RWPE1 (cell line): Measurements from ENCODE around the gene FKBP11.

ENCODE experiments used
- CTCF ChIA-PET: fragments of 350-600 bp; sonication (Branson Sonifier 250); formaldehyde crosslinking; extraction: SDS; loops from one replicate; lab custom pipeline; 2021; lab: Yijun Ruan, JAX
- POLR2A ChIA-PET: fragments of 400-600 bp; formaldehyde crosslinking; extraction: SDS; loops from one replicate; lab custom pipeline; 2020; ENCODE audit warnings: antibody characterized with exemption; ENCODE audit not compliant: low non-redundant PET; lab: Yijun Ruan, JAX
- DNase-seq: peaks from one replicate; pipeline ENCODE4 v3.0.0; 2012; ENCODE audit warnings: low spot score
- H3K27ac ChIP-seq: fragments of 450-650 bp; 2 replicates; pipeline ENCODE4 v1.5.1; 2017
- TF ChIP-seq, protein P1 (sequence below): fragments of 450-650 bp; conservative IDR thresholded peaks from 2 replicates; pipeline ENCODE4 v1.5.1; 2017; ENCODE audit warnings: low read depth, mild to moderate bottlenecking

Gene FKBP11

DNA sequence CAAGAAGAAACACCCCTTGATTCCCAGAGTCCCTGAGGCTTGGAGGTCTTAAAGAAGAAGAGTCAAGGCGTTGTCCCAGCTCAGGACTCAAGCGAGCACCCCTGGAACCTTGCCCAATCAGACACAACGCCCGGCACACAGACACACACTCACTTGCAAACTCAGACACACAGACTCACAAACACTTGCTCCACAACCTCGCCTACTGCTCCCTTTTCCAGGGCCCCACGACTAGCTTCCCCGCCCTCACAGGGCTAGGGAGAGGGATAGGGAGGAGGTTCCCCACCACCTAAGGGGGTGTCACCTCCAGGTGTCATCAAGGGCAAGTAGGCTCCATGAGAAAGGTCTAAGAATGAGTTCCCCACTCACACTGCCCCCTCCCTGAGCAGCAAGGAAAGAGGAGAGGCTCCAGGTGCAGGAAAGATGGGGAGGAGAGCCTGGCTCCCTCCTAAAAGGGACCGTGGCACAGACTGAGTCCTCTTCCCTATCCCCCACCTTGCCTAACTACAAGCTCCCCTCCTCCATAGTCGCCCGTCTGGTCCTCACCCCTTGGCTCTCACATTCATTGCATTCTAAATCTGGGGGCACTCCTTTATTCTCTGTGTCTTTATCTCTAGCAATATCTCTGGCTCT, 45.5 kb upstream of the FKBP11 start:
- TF ChIP-seq, protein P1, sequence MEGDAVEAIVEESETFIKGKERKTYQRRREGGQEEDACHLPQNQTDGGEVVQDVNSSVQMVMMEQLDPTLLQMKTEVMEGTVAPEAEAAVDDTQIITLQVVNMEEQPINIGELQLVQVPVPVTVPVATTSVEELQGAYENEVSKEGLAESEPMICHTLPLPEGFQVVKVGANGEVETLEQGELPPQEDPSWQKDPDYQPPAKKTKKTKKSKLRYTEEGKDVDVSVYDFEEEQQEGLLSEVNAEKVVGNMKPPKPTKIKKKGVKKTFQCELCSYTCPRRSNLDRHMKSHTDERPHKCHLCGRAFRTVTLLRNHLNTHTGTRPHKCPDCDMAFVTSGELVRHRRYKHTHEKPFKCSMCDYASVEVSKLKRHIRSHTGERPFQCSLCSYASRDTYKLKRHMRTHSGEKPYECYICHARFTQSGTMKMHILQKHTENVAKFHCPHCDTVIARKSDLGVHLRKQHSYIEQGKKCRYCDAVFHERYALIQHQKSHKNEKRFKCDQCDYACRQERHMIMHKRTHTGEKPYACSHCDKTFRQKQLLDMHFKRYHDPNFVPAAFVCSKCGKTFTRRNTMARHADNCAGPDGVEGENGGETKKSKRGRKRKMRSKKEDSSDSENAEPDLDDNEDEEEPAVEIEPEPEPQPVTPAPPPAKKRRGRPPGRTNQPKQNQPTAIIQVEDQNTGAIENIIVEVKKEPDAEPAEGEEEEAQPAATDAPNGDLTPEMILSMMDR = no peak
- DNase-seq = no peak
- ChIA-PET CTCF (interaction anchor here (0.6 to 3.5 kb wide), 2 partner anchors 7 to 827 kb away, joined by 4 to 25 read pairs; partner anchors contain the start of gene WNT1), POLR2A (no interaction called here)
- H3K27ac ChIP-seq = no peak overlapping the region

DNA sequence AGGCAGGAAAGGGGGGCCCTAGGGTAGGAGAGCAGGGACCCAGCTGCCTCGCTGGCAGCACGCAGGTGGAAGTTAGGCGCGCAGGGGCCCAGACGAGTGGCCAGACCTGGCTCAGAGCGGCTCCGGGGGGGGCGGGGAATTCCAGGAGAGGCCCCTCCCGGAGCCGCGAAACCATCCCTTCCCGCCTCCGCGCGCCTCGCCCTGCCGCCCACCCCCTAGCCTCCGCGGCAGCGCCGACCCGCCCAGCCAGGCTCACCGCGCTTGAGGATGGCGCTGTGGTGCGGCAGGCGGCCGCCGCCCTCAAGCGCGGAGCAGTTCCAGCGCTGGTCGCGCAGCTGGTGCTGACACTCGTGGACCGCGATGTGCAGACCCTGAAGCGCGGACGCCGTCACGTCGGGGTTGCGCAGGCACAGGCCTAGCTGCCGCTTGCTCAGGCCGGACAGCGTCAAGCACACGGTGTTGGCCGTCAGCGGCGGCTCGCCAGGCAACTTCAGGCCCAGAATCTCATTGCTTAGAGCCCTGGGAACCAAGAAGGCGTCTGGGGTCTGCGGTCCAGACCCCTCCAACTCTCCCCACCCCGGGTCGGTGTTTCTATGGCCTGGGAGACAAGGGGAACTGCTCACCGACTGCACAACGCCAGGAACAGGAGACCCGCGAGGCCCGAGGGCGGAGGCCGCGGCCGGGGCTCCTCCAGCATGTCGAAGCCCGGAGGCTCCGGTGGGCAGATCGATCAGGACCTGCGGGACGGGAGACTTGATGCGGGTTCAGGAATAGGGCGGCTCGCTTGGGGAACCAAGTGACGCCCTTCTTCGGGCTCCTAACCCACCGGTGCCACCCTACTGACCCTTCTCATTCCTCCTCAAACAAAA, 44.8 kb upstream of the FKBP11 start:
- no peak overlapping the region for H3K27ac ChIP-seq
- CTCF ChIA-PET = interaction anchor here (3.5 kb wide), 1 partner anchor 8 kb away, joined by 25 read pairs; the partner anchor contains the start of gene WNT1
- TF ChIP-seq, protein P1 = no peak
- POLR2A ChIA-PET = no interaction called here
- no peak for DNase-seq

DNA sequence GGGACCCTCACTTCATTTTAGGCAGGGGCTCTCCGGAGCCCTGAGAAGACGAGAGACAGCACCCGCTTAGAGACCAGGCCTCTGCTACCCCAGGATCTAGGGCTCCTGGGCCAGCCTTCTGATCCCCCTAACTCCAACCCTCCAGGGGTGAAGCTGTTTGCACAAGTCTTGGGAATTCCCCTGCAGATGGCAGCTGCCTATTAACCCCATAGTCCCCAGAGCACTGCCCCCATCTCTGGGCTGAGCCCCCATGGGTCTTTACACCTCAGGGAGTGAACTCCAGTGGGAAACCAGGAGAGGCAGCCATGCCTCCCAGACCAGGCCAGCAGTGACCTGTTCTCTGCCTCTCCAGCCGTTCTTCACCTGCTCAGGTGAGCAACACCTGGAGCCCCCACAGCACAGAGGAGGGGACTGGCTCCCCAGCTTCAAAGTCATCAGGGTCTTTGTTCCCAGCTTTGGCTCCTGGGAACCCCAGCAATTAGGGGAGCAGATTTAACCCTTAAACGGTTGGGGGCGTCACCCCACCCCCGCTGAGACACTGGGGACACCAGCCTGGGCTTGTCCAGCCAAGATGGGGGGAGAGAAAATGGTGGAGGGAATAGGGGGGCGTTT, 44.0 kb upstream of the FKBP11 start:
- TF ChIP-seq, protein P1 = no peak
- no peak for DNase-seq
- H3K27ac ChIP-seq = no peak overlapping the region
- POLR2A ChIA-PET = interaction anchor here (0.6 kb wide), 2 partner anchors 48 to 117 kb away, joined by 3 to 5 read pairs; no protein-coding TSS in a partner anchor
- CTCF ChIA-PET = interaction anchor here (1.0 to 3.5 kb wide), 2 partner anchors 8 to 33 kb away, joined by 4 to 25 read pairs; partner anchors contain the start of gene WNT1

DNA sequence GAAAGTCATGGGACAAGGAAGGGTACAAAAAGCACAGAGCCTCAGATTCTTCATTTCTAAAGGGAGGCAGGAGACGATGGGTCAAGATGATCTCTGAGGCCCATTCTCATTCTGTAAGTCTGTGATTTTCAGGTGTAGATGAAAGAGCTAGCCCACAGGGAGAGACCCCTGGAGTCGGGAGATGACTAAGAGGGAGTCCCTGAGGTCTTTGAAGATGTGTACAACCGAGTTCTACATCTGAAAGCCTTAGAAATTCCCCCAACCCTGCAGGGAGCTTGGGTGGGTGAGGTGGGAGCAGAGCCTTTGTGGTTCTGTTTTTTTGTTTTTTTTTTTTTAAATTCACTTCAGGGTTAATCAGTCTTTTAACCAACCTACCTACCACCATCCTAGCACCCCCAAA, 43.2 kb upstream of the FKBP11 start:
- no peak for DNase-seq
- POLR2A ChIA-PET = interaction anchor here (0.6 kb wide), 3 partner anchors 47 to 116 kb away, joined by 3 to 5 read pairs (median 3); no protein-coding TSS in a partner anchor
- no peak overlapping the region for H3K27ac ChIP-seq
- TF ChIP-seq, protein P1 = no peak
- CTCF ChIA-PET = interaction anchor here (0.6 to 3.5 kb wide), 3 partner anchors 9 to 123 kb away, joined by 3 to 25 read pairs (median 4); partner anchors contain the start of gene WNT1

DNA sequence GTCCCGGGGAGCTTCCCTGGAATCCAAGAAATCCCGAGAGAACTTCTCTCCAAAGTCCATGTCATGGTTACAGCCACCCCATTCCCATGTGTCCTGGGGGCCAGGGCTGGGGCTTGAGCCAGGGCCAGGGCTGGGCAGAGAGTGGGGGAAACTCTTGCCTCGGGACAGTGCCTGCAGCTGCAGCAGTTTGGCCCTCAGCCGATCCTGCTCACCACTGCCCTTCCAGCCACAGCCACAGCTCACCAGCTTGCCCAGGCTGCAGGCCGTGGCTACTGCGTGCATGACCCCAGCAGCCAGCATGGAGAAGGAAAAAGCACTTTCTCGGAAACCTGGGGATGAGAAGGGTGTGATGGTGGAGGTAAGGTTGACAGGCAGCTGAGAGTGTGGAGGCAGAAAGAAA, 42.7 kb upstream of the FKBP11 start:
- ChIA-PET POLR2A (interaction anchor here (1.0 kb wide), 1 partner anchor 11 kb away, joined by 4 read pairs; the partner anchor contains the start of gene ARF3), CTCF (interaction anchor here (0.6 to 3.5 kb wide), 3 partner anchors 10 to 122 kb away, joined by 3 to 25 read pairs (median 4); partner anchors contain the start of gene WNT1)
- no peak for DNase-seq
- H3K27ac ChIP-seq = no peak overlapping the region
- TF ChIP-seq, protein P1 = no peak
